ENCODE data around the gene ADAMTS5. TPM values are rescaled to one million over a fixed set of nuclear protein-coding genes. Genes with fewer than 3 reads are reported as not detected.
A peak's percentile ranks its signal among the peaks of the same experiment; 100 is the strongest.

The ADAMTS5 gene
- total RNA-seq, 4 donors from 2014 or later: 1.8 to 15.0 (median 5.0) TPM

- Histone ChIP-seq H3K27ac (peak overlapping the region; percentile 86), H3K9me3 (no peaks in the 10 kb centered on the region), H3K27me3 (peaks cover 37% of the 10 kb centered on the region), H3K4me1 (peaks cover 32% of the 10 kb centered on the region), H3K4me3 (peak overlapping the region; percentile 56), H3K36me3 (no peaks in the 10 kb centered on the region)
- 34% methylated on average over 32 of the region's 58 CpGs for WGBS
- TF ChIP-seq POLR2AphosphoS5 (IDR thresholded peaks at IDR 0.05) (no peak), POLR2A (IDR thresholded peaks at IDR 0.05) (peak in 1 of 2 donors; percentile 16), EP300 (IDR thresholded peaks at IDR 0.05) (no peak)
- TF ChIP-seq, protein P1, sequence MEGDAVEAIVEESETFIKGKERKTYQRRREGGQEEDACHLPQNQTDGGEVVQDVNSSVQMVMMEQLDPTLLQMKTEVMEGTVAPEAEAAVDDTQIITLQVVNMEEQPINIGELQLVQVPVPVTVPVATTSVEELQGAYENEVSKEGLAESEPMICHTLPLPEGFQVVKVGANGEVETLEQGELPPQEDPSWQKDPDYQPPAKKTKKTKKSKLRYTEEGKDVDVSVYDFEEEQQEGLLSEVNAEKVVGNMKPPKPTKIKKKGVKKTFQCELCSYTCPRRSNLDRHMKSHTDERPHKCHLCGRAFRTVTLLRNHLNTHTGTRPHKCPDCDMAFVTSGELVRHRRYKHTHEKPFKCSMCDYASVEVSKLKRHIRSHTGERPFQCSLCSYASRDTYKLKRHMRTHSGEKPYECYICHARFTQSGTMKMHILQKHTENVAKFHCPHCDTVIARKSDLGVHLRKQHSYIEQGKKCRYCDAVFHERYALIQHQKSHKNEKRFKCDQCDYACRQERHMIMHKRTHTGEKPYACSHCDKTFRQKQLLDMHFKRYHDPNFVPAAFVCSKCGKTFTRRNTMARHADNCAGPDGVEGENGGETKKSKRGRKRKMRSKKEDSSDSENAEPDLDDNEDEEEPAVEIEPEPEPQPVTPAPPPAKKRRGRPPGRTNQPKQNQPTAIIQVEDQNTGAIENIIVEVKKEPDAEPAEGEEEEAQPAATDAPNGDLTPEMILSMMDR (IDR thresholded peaks at IDR 0.05): peak in 1 of 2 donors; percentile 19
- peak; percentile 66 to 81 for DNase-seq (ENCODE audit: low spot score in 2 of 2)
Observed at GRCh38 chr21:26965040-26965906, 1.6 kb downstream of the ADAMTS5 start.

GRCh38 chr21:26964170-26964778 is 2.6 kb downstream of the ADAMTS5 start:
- no peaks in the 10 kb centered on the region for H3K9me3 ChIP-seq
- H3K27me3 ChIP-seq: peaks cover 37% of the 10 kb centered on the region
- TF ChIP-seq, protein P1 (IDR thresholded peaks at IDR 0.05): no peak
- no peak for TF ChIP-seq EP300 (IDR thresholded peaks at IDR 0.05)
- TF ChIP-seq POLR2AphosphoS5 (IDR thresholded peaks at IDR 0.05): peak in 2 of 3 donors; percentile 18 to 57
- TF ChIP-seq POLR2A (IDR thresholded peaks at IDR 0.05): peak in 1 of 2 donors; percentile 77
- peak overlapping the region; percentile 56 for H3K4me3 ChIP-seq
- no peaks in the 10 kb centered on the region for H3K36me3 ChIP-seq
- WGBS: 48% methylated on average over 14 of the region's 14 CpGs
- peak; percentile 85 to 87 for DNase-seq (ENCODE audit: low spot score in 2 of 2)
- H3K27ac ChIP-seq: peak overlapping the region; percentile 86
- H3K4me1 ChIP-seq: peaks cover 33% of the 10 kb centered on the region

GRCh38 chr21:26962621-26963181 is 4.2 kb downstream of the ADAMTS5 start:
- peaks cover 37% of the 10 kb centered on the region for H3K4me1 ChIP-seq
- 56% methylated on average over 3 of the region's 3 CpGs for WGBS
- no peaks in the 10 kb centered on the region for H3K9me3 ChIP-seq
- TF ChIP-seq, protein P1 (IDR thresholded peaks at IDR 0.05): no peak
- no peak for TF ChIP-seq EP300 (IDR thresholded peaks at IDR 0.05)
- TF ChIP-seq POLR2A (IDR thresholded peaks at IDR 0.05): no peak
- TF ChIP-seq POLR2AphosphoS5 (IDR thresholded peaks at IDR 0.05): no peak
- no peak for DNase-seq (ENCODE audit: low spot score in 2 of 2)
- H3K27ac ChIP-seq: peak overlapping the region; percentile 77
- H3K27me3 ChIP-seq: peaks cover 28% of the 10 kb centered on the region
- peaks cover 3% of the 10 kb centered on the region for H3K36me3 ChIP-seq
- peak overlapping the region; percentile 56 for H3K4me3 ChIP-seq

DNA sequence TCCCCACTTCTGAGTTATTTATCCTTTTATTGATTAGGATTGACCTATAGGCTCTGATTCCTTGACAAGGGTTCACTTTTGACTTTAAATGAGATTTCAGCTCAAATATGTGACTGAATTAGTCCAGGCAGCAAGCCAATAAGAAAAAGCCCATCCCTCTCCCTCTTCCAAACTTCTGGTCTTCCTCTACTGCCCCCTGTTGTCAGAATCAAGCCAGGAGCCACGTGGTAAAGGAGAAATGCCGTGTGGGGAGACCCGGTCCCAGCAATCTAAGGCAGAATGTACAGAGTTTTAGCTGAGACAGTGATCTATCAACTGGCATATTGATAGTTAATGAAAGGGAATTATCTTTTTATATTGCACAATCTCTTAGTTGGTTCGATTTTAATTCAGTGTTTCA is 5.2 kb downstream of the ADAMTS5 start:
- H3K4me3 ChIP-seq: peak overlapping the region; percentile 56
- no peak overlapping the region for H3K27ac ChIP-seq
- peaks cover 18% of the 10 kb centered on the region for H3K27me3 ChIP-seq
- no peaks in the 10 kb centered on the region for H3K9me3 ChIP-seq
- TF ChIP-seq, protein P1 (IDR thresholded peaks at IDR 0.05): peak in 1 of 2 donors; percentile 9
- no peak for TF ChIP-seq POLR2AphosphoS5 (IDR thresholded peaks at IDR 0.05)
- 43% methylated on average over 4 of the region's 4 CpGs for WGBS
- peaks cover 27% of the 10 kb centered on the region for H3K4me1 ChIP-seq
- peaks cover 3% of the 10 kb centered on the region for H3K36me3 ChIP-seq
- DNase-seq (ENCODE audit: low spot score in 2 of 2): no peak

GRCh38 chr21:26958788-26959187 is 8.1 kb downstream of the ADAMTS5 start:
- no peak overlapping the region for H3K27ac ChIP-seq

More at GRCh38 chr21:26958788-26959187, 8.1 kb downstream of the ADAMTS5 start:
- Histone ChIP-seq H3K4me3 (no peak overlapping the region), H3K4me1 (peaks cover 25% of the 10 kb centered on the region), H3K36me3 (peaks cover 3% of the 10 kb centered on the region), H3K27me3 (no peaks in the 10 kb centered on the region), H3K9me3 (no peaks in the 10 kb centered on the region)
- no peak for DNase-seq (ENCODE audit: low spot score in 2 of 2)
- 51% methylated on average over 2 of the region's 2 CpGs for WGBS
- TF ChIP-seq EP300 (IDR thresholded peaks at IDR 0.05): no peak
